Measurements from ENCODE around the gene CRIP1.

DNA sequence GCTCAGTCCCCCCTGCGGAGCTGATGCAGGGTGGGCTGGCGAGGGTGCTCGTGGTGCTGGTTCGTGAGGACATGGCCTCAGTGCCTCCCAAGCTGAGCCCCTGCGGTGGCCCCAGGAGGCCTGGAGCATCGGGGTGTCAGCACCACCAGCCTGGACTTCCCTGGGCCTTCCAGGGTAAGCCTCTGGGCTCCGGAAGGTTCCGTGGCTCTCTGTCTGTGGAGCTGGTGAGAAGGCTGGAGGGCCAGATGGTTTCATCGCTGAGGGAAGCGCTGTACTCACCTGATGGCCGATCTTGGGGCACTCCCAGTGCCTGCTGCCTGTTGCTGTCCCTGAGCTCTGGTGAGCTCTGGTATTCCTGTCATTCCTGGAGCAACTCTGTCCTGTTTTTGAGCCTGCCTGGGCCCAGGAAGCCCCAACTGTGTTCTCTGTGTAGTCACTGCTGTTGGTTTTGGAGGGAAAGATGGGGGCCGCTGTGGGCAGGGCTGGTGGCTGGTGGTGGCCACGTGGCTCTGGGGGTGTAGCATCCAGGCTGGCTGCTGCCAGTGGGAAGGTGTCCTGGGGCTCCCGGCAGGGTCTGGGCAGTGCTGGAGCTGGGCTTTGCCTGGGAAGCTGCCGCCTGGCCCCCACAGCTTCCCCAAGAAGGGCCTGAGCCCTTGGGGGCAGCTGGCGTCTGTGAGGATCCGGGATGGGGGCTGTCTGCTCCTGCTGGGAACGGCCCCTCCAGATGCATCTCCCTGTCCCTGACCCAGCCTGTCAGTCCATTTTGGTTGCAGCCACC lies 48.8 kb upstream of the CRIP1 start:
- TF ChIP-seq, protein P1, sequence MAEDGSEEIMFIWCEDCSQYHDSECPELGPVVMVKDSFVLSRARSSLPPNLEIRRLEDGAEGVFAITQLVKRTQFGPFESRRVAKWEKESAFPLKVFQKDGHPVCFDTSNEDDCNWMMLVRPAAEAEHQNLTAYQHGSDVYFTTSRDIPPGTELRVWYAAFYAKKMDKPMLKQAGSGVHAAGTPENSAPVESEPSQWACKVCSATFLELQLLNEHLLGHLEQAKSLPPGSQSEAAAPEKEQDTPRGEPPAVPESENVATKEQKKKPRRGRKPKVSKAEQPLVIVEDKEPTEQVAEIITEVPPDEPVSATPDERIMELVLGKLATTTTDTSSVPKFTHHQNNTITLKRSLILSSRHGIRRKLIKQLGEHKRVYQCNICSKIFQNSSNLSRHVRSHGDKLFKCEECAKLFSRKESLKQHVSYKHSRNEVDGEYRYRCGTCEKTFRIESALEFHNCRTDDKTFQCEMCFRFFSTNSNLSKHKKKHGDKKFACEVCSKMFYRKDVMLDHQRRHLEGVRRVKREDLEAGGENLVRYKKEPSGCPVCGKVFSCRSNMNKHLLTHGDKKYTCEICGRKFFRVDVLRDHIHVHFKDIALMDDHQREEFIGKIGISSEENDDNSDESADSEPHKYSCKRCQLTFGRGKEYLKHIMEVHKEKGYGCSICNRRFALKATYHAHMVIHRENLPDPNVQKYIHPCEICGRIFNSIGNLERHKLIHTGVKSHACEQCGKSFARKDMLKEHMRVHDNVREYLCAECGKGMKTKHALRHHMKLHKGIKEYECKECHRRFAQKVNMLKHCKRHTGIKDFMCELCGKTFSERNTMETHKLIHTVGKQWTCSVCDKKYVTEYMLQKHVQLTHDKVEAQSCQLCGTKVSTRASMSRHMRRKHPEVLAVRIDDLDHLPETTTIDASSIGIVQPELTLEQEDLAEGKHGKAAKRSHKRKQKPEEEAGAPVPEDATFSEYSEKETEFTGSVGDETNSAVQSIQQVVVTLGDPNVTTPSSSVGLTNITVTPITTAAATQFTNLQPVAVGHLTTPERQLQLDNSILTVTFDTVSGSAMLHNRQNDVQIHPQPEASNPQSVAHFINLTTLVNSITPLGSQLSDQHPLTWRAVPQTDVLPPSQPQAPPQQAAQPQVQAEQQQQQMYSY (CRISPR knock-in tag; IDR thresholded peaks at IDR 0.05): no peak
- no peak for TF ChIP-seq EZH2 (IDR thresholded peaks at IDR 0.05; ENCODE audit: borderline replicate concordance, control insufficient read depth, low read depth, low read length)
- peak; percentile 40; the same call in 1 of the 2 replicates for TF ChIP-seq POLR2A (IDR thresholded peaks at IDR 0.05; ENCODE audit: low read depth, low read length)
- no peak for TF ChIP-seq CTCF (IDR thresholded peaks at IDR 0.05 in 2 of 3, conservative IDR thresholded peaks at IDR 0.05 in 1 of 3; ENCODE audit: control insufficient read depth in 2 of 3, extremely low read depth in 1 of 3, insufficient read depth in 1 of 3, low read depth in 3 of 3, low read length in 3 of 3)
- no peak for TF ChIP-seq EP300 (IDR thresholded peaks at IDR 0.05; ENCODE audit: borderline replicate concordance in 1 of 2, control insufficient read depth in 1 of 2, low read depth in 2 of 2, low read length in 2 of 2)
- no peak for TF ChIP-seq RUNX3 (IDR thresholded peaks at IDR 0.05; ENCODE audit: low read length)
- no peak for TF ChIP-seq POLR2AphosphoS5 (IDR thresholded peaks at IDR 0.05; ENCODE audit: low read length)
- TF ChIP-seq CREB1 (IDR thresholded peaks at IDR 0.05; ENCODE audit: low read depth): no peak
- TF ChIP-seq SIN3A (IDR thresholded peaks at IDR 0.05; ENCODE audit: low read depth, low read length): no peak
- no peak for TF ChIP-seq TAF1 (IDR thresholded peaks at IDR 0.05; ENCODE audit: borderline replicate concordance, low read depth, low read length)
- TF ChIP-seq STAT3 (IDR thresholded peaks at IDR 0.05; ENCODE audit: low read depth, low read length): no peak

Data from GM12878 (cell line).